Activated naive CD4-positive, alpha-beta T cell treated with anti-CD3 and anti-CD28 coated beads, Interleukin-2, amount 50 U/mL, for 16 hours (primary cell): ENCODE data around the gene NHERF2.
"Not testable (repeated sequence)": the region's sequence is repeated elsewhere in the genome, so short reads cannot be mapped to it uniquely, and the experiment has no call there.

Experiments
- DNase-seq: peaks from one replicate; pipeline ENCODE4 v3.0.0-alpha.2; 2020

The NHERF2 gene

DNA sequence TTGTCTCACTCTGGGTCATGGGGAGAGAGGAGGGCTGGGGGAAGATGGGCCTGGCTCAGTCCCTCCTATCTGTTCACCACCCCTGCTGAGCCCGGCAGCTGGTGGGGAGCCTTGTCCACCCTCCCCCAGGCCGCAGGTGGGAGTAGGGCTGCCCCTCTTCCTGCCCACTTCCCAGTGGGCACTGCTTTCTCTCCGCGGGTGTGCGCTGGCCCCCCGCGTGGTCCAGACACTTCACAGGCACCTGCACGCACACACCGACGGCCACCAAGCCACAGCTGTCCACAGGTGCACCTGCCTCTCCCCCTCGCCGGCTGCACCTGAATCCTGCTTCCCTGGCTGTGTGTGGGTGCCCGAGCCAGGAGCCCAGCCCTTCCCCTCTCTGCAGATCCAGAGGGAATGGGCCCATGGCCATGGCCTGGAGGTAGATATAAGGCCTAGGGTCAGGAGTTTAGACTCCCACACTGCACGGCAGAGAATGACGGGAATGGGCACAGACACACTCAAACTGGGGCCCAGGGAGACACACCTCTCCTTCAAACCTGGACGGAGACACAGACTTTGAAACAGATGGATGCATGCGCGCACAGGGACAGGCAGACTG is 2.0 kb downstream of the NHERF2 start:
- DNase-seq, result no peak

- DNase-seq, result no peak
Observed at GRCh38 chr16:2029350-2029749, 2.6 kb downstream of the NHERF2 start.

GRCh38 chr16:2030036-2030435 is 3.3 kb downstream of the NHERF2 start:
- no peak for DNase-seq

DNA sequence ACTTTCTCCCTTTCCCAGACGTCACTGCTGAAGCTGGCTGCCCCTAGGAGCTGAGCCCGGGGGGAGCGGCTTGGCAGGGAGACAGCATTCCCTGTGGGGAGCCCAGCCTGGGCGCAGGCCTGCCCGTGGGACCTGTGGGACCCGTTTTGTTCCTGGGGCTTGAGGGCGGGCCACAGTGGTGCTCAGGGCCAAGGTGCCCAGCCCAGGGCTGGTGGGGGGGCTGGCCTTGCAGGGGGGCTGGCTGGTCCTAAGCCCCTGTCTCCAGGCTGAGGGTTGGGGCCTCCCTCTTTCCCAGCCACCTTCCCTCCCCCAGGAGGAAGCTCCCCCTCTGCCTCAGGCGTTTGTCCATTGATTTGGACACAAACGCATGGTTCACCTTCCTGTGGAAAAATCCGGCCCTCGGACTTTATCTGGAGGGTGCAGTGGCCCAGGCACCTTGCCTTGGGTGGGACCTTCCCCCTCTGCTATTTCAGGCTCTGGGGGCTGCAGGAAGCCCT is 4.4 kb downstream of the NHERF2 start:
- DNase-seq, result no peak

GRCh38 chr16:2032285-2033056 is 5.8 kb downstream of the NHERF2 start:
- DNase-seq, result no peak

DNA sequence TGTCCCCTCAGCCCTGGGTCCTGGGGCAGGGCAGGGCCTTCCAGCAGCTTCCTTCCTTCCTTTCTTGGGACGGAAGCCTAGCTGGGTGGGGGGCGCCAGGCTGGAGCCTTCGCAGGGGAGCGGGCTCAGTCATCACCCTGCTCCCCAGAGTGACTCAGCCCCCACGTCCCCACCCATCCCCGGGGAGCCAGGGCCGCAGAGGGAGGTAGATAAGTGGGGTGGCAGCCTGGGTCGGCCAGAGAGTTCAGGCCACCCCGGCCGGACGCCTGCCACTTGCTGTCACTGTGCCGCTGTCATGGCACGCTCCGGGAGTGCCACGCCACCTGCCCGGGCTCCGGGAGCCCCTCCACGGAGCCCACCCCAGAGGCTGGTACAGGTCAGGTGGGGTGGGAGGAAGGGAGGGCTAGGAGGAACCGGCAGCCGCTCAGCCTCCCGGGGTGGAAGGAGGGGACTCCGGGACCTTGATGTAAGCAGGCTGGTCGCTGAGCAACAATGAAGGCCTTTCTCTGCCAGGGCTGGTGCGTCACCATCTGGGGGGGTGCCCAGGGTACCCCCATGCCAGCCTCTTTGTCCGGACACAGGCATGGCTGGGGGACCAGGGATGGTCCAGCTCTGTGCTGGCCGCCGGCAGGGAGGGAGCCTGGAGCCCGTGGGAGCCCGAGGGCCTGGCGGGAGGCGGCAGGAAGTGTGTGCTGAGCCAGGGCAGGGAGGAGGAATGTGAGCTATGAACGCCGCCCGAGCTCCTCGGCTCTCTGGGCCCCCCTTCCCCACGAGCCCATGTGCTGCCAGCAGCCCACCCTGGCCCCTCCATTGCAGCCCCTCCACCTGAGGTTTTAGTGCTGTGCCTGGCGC is 6.6 kb downstream of the NHERF2 start:
- no peak for DNase-seq

DNA sequence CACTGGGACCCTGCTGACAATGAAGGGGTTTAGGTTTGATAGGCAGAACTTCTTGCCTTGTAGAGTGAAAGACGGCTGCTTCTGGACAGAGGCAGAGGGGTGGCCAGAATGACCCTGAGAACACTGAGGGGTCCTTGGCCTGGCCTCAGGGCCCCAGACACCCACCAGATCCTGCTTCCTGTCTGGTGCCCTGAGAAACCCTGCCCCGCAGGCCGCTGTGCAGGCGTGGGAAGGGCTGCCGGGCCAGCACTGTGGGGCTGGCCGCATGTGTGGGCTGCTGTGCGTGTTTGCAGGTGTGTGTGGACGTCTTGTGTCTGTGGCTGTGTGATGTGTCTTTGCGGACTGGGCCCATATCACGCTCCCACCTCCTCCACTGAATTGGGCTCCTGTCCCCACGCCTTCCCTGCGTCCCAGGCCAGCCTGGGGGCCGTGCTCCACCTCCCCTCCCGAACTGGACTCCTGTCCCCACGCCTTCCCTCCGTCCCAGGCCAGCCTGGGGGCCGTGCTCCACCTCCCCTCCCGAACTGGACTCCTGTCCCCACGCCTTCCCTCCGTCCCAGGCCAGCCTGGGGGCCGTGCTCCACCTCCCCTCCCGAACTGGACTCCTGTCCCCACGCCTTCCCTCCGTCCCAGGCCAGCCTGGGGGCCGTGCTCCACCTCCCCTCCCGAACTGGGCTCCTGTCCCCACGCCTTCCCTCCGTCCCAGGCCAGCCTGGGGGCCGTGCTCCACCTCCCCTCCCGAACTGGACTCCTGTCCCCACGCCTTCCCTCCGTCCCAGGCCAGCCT is 7.4 kb downstream of the NHERF2 start:
- not testable (repeated sequence) for DNase-seq

DNA sequence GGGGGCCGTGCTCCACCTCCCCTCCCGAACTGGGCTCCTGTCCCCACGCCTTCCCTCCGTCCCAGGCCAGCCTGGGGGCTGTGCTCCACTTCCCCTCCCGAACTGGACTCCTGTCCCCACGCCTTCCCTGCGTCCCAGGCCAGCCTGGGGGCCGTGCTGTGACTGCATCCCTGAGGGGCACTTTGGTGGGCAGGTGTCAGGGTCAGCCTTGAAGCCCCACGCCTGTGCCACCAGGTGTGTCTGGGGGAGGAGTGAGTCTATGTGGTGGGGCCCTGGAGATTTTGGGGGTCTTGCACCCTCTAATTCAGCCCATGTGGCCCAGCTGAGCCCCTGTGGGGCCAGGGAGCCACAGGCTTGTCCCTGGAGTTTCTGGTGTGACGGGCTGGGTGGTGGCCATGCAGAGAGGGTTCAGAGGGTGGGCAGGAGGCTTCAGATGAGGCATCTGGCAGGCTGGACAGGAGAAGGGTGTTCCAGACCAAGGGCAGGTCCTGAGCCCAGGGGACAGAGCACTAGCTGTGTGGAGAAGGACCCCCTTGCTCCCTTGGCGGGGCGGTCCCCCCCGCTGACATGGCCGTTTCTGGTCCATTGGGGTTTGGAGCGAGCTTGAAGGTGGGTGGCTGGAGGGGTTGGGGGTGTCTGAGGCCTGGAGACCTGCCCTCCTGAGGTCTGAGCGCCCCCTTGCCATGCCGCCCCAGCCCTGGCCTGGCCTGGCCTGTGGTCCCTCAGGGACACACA is 8.2 kb downstream of the NHERF2 start:
- DNase-seq, result no peak

DNA sequence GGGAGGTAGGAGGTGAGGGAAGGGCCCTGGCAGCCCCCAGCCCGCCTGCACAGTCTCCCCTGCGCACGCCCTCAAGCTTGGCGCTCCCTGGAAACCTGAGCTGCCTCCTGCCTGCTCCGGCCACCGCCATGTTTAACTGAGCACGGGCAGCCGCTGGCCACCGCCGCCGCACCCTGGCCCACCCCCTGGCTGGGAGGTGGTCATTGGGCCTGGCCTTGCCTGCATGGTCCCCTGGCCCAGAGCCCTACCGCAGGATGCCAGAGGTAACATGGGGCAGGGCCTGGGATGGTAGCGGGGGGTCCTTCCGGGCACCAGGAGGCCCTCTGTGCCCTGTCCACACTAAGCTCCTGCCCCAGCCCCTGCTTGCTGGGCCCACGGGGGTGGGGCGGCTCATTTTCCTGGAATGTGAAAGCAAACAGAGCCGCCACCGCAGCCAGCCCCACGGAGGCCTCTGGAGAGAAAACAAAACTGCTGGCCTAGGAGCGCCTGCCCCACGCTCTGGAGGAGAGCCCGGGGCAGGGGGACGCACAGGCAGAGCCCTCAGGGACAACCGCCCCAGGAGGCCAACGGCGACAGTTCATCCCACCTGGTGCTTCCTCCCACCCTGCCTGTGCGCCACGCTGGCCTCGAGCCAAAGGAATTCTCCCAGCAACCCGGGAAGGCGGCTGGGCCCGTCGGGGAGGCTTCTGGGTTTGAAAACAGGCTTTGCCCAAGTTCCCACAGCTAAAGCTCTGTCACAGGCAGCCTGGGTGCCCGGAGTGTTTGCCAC is 8.9 kb downstream of the NHERF2 start:
- no peak for DNase-seq

DNA sequence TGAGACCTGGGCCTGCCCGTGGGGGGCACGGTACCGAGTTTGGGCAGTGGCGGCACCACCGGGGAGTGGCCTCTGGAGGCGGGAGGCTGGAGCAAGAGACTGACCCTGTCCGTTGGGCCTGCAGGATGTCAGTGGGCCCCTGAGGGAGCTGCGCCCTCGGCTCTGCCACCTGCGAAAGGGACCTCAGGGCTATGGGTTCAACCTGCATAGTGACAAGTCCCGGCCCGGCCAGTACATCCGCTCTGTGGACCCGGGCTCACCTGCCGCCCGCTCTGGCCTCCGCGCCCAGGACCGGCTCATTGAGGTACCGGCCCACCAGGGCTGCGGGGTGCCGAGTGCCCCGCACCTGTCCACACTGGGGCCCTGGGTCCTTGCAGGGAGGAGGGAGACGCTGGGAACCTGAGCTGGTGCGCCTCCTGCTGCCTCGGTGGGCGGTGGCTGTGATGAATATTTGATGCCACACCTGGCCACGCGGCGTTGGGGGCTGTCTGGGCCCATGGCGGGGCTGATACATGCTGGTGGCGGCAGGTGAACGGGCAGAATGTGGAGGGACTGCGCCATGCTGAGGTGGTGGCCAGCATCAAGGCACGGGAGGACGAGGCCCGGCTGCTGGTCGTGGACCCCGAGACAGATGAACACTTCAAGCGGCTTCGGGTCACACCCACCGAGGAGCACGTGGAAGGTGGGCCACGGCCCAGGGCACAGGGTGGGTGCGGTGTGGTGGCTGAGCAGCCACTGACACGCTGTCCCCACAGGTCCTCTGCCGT is 9.7 kb downstream of the NHERF2 start:
- DNase-seq, result no peak

- no peak for DNase-seq
Observed at GRCh38 chr16:2037115-2037514, 10.4 kb downstream of the NHERF2 start.

DNA sequence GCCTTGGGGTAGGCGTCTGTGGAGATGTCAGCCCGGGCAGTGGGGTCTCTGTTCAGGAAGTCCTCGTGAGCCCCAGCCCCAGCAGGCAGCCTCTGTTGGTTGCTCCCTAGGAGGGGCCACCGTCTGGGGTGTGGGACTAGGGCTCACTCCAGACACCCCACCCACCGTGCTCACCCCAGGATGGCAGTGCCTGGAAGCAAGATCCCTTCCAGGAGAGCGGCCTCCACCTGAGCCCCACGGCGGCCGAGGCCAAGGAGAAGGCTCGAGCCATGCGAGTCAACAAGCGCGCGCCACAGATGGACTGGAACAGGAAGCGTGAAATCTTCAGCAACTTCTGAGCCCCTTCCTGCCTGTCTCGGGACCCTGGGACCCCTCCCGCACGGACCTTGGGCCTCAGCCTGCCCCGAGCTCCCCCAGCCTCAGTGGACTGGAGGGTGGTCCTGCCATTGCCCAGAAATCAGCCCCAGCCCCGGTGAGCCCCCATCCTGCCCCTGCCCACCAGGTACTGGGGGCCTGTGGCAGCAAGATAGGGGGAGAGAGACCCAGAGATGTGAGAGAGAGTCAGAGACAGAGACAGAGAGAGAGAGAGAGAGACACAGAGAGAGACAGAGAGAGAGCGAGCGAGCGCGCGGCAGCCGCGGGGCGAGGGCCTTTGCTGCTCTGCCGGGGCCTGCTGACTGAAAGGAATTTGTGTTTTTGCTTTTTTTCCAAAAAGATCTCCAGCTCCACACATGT is 11.1 kb downstream of the NHERF2 start:
- DNase-seq, result no peak

DNA sequence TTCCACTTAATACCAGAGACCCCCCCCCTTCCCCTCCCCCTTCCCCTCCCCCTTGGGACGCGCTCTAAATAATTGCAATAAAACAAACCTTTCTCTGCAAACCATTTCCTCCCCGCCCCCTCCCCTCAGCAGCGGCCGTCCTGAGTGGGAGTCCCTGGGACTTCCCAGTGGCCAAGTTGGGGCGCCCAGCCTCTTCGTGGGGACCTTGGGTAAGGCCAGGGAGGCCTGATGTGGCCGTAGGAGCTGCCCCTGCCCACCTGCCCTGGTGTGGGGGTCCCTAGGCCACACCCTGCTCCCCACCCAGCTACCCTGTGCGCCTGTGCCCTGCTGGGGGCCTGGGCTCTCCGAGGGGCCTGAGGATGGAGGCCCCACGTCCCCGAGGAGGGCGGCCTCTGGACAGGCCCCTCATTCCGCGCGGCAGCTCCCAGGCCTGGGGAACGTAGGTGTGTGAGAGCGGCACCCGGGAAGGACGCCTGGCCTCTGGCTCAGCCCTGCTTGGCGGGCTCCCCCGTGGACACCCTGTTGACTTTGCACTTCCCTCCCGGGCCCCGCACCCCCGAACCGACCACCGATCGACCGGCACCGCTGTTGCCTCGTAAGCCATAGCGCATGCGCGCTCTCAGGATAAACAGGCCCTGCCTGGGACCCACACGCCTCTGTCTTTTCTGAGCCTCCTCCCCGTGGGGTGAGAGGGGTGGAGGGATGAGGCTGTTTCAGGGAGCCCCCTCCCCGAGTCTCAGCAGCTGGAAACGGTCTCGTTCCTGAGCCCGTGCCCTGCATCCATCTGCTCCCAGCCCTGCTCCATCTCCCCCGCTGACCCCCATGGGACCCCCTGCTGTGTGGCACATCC is 11.9 kb downstream of the NHERF2 start:
- no peak for DNase-seq

- no peak for DNase-seq
Observed at GRCh38 chr16:2039274-2040031, 12.8 kb downstream of the NHERF2 start.

DNA sequence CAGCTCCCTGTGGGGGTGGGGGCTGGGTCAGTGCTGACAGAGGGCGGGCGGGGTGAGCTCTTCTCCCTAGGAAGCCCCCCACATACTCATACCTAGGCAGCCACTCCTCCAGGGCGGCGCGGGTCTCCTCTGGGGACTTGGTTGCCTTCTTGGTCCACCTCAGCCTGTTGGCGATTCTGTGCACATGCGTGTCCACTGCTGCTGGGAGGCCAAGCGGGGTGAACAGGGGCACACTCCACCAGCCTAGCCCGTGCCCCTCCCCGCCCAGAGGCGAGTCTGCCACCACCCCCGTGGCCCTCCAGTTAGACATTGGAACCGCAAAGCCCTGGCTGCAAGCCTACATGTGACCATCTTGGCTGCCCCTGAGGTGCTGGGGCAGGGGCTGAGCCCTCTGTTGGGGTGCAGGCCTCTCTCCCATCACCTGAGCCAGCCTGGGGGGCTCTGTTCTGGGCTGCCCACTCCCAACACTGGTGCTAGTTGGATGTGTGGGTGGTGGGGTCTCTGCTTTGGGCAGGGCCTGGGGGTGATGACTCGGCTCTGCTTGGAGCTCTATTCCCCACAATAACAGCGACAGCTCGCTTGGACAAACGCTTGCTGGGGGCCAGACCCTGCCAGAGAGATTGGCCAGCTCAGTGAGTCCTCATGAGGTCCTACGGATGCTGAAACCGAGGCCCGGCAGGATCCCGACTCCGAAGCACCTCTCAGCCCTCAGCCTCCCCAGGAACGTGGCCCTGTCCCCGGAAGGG is 13.5 kb downstream of the NHERF2 start:
- DNase-seq, result no peak

- no peak for DNase-seq
Observed at GRCh38 chr16:2040787-2041522, 14.3 kb downstream of the NHERF2 start.
